PC-3 (cell line): ENCODE results near the gene TSPAN13.

ENCODE experiments used
- EZH2 ChIP-seq: fragments of 300-600 bp; sonication (generic); IDR thresholded peaks from one replicate; pipeline ENCODE4 v1.6.1; 2017; ENCODE audit warnings: antibody characterized with exemption, mild to moderate bottlenecking, low read length; ENCODE audit not compliant: unreplicated experiment
- EZH2phosphoT487 ChIP-seq: fragments of 300-600 bp; sonication (generic); IDR thresholded peaks from 2 replicates; pipeline ENCODE4 v1.6.1; 2018; ENCODE audit warnings: mild to moderate bottlenecking, antibody characterized with exemption, low read length, borderline replicate concordance
- TF ChIP-seq, protein P1 (sequence below): fragments of 300-600 bp; sonication (generic); conservative IDR thresholded peaks from 2 replicates; pipeline ENCODE4 v1.5.1; 2017; ENCODE audit warnings: antibody characterized with exemption, low read depth, mild to moderate bottlenecking, low read length

DNA sequence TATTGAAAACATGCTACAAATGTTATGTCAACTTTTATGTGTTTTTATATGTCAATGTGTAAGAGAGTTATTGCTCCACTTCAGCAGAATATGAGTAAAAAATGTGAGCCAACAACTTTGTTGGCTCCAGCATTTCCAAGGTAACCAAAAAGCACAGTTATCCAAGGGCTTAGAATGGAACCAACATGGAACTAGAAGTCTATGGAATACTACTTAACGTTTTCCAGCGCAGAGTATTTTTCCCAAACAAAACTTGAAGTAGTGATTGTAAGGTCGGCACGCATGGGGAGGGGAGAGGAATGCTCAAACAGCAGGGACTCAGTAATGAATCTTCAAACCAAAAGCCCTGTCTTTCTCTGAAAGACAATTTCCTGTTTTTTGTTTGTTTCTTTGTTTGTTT, 45.0 kb upstream of the TSPAN13 start:
- TF ChIP-seq, protein P1, sequence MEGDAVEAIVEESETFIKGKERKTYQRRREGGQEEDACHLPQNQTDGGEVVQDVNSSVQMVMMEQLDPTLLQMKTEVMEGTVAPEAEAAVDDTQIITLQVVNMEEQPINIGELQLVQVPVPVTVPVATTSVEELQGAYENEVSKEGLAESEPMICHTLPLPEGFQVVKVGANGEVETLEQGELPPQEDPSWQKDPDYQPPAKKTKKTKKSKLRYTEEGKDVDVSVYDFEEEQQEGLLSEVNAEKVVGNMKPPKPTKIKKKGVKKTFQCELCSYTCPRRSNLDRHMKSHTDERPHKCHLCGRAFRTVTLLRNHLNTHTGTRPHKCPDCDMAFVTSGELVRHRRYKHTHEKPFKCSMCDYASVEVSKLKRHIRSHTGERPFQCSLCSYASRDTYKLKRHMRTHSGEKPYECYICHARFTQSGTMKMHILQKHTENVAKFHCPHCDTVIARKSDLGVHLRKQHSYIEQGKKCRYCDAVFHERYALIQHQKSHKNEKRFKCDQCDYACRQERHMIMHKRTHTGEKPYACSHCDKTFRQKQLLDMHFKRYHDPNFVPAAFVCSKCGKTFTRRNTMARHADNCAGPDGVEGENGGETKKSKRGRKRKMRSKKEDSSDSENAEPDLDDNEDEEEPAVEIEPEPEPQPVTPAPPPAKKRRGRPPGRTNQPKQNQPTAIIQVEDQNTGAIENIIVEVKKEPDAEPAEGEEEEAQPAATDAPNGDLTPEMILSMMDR = no peak
- TF ChIP-seq EZH2 = no peak
- no peak for TF ChIP-seq EZH2phosphoT487
